ENCODE data around the gene WSCD1.

Gene WSCD1

DNA sequence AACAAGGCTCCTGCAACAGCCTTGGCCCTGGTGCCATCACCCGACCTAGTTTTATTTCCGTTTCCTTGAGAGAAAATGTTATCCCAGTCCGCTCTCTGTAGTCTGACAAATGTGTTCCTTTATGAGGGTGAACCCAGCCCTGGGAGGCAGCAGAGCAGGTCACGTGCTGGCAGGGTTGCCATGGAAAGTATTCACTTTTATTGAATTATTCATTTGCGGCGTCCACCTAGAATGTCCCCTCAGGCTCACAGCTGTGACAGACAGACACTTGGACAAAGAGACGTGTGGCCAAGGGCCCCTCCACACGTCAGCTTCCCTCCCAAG is 90.0 kb downstream of the WSCD1 start:
- no peak for DNase-seq (ENCODE audit: low read depth, low spot score)

DNA sequence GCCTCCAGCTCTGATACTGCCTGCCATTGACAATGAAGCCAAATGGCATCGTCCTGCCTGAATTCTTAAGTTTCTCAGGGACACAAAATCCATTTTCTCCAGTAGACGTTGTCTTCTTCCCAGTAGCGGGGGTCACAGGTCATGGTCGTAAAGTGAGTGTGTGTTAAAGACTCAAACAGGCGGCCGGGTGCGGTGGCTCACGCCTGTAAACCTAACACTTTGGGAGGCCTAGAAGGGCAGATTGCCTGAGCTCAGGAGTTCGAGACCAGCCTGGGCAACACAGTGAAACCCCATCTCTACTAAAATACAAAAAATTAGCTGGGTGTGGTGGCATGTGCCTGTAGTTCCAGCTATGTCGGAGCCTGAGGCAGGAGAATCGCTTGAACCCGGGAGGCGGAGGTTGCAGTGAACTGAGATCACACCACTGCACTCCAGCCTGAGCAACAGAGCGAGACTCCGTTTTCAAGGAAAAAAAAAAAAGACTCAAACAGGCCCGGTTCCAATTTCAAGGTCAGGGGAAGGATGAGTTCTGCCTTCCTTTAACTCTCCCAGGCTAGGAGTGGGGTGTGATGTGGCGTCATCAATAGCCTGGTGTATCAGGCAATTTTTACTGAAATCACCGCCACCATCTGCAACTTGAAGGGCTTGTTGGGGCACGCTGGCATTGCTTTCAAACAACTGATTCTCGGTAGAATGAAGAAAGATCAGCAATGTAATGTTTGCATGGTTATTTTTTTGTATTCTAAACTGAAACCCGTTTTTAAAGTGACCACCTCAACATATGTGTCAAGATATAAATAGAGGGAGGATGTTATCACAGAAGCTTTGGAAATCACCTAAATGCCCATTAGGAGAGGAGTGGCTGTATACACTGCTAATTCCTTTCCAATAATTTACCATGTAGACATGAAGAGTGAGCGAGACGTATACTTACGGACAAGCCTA is 91.0 kb downstream of the WSCD1 start:
- no peak for DNase-seq (ENCODE audit: low read depth, low spot score)

DNA sequence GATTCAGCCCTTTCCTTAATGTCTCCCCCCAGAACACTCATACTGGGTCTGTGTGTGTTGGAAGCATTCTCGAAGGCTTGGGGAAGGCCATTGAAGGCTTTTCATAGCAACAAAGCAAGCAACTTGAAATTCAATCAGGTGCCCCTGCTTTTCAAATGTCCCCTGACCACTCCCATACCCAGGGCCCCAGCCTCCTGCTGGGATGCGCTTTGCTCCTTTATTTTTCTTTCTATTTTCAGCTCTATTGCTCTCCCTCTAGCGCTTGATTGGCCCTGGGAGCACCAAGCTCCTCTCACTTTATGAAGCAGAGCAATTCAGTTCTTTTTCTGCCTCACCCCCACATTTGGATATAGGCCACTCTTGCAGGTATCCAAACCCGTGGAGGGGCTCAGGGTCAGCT is 92.0 kb downstream of the WSCD1 start:
- no peak for DNase-seq (ENCODE audit: low read depth, low spot score)

GRCh38 chr17:6162892-6163291 is 92.7 kb downstream of the WSCD1 start:
- no peak for DNase-seq (ENCODE audit: low read depth, low spot score)

DNA sequence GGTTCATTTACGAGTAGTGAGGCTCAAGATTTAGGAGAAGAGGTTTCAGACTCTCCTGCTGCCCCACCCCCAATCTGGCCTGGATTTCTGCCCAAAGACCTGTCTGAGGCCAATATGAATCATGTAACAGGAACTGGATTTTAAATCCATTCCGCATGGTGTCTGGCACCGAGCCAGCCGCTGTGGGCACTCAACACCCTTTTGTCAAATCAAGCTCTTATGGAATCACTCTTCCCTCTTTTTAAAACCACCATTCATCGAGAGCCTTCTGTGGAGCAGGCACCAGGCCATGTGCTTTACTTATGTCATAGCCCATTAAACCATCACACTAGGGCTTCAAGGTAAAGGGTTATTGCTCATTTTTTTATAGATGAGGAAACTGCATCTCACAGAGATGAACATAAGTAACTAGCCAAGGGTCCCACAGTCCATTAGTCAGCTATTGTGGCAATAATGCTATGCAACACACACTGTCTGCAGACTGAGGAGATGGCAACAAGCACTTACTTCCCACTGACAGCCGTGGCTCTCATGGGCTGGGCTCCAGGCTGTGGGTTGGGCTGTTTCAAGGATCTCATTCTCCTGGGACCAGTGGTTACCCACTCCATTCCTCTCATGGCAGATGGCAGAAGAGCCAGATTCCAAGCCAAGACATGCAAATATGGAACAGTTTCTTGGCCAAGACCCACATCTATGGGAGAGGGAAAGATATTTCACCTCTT is 93.6 kb downstream of the WSCD1 start:
- DNase-seq (ENCODE audit: low read depth, low spot score): no peak

DNA sequence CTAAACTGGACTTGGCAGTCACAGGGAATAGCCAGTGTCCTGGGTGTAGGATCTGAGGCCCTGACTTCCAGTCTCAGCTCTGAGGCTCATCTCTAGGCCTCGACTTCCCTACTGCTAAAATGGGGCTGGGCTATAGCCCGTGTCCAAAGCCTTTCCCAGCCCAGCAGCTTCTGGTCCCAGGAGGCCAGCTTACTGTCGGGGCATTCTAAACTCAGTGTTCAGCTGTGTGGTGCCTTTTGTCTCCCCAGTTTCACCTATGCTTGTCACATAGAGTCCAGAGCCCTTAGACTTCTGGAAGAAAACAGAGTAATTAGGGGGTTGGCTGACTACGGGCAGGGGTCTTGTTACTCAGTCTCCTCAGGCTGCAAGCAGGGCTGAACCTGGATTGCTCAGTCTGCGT is 94.8 kb downstream of the WSCD1 start:
- DNase-seq (ENCODE audit: low read depth, low spot score): no peak

DNA sequence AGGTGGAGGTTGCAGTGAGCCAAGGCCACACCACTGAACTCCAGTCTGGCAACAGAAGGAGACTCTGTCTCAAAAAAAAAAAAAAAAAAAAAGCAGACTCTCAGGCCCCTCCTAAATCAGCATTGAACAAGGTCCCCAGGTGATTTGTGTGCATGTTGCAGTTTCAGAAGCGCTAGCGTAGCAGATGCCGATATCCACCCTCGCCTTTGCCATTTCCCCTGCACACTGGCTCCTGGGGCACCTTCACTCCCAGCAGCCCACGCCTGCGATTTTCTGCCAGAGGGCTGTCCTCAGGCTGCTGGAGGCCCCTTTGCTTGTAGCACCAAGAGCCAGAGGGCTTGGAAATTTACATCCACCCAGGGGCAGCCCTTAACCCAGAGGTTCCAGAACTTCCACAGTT is 95.6 kb downstream of the WSCD1 start:
- no peak for DNase-seq (ENCODE audit: low read depth, low spot score)

DNA sequence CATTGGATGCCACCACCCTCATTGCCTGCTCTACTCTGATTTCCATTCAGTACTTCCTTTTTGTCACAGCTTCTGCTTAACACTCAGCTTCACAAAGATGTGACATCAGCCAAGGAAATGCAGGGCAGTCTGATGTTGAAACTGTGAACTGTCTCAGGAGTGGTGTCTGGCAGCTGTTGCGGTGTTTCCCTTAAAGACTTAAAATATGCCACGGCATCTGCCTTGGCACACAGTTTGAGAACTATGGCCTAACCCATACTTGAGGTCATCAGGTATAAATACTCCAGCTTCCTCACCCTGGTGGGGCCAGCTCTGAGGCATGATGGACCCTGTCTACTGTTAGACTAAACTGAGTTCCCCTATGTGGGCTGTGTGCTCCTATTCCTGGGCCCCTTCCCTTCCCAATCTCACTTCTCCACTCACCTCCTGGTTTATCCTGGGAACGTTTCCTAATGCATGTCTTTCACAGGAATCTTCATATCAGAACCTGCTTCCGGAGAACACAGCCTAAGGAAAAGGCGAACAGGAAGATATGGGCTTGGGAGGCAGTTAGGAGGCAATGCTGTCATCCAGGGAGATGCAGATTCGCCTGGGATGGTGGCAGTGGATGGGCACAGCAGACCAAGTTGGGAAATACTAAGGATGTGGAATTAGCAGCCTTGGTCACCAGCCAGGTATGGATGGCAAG is 96.5 kb downstream of the WSCD1 start:
- no peak for DNase-seq (ENCODE audit: low read depth, low spot score)

- no peak for DNase-seq (ENCODE audit: low read depth, low spot score)
Observed at GRCh38 chr17:6168296-6168695, 98.1 kb downstream of the WSCD1 start.

- DNase-seq (ENCODE audit: low read depth, low spot score): no peak
Observed at GRCh38 chr17:6170349-6170748, 100.2 kb downstream of the WSCD1 start.

DNA sequence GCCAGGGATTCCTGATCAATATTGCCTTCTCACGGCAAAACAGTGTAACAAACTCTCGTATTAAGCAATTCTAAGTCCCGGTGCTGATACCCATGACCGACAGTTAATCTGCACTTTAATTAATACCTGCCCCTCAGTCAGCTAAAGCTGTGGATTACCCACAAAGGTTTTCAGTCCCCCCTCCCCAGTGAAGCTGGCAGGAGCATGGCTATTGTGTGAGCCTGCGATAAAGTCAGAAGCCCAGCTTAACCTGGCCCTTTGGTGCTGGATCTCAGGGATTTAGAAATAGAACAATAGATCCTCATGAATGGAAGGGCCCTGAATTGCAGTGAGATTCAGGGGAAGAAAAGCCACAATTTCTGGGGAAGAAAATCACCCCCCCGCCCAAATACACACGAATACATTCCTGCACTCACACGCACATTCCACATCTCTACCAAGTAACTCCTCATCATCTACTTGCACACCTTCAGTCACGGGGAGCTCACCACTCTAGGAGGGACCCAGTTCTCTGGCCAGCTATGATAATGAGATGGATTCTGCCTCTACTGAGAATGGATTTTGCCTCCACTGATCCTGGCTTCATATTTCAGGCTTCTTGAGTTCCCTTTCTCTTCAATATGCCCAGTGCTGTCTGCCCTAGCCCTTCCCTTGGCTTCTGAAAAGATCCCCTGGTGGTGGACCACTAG is 102.6 kb downstream of the WSCD1 start:
- no peak for DNase-seq (ENCODE audit: low read depth, low spot score)

GRCh38 chr17:6173653-6174052 is 103.5 kb downstream of the WSCD1 start:
- no peak for DNase-seq (ENCODE audit: low read depth, low spot score)

Measured in smooth muscle cell of the brain vasculature (primary cell).